Spinal cord (tissue), 10 donors: ENCODE measurements around the gene GRK5. TPM values are rescaled to one million over a fixed set of nuclear protein-coding genes. Genes with fewer than 3 reads are reported as not detected.

Experiments used
- DNase-seq, 6 donors: peaks; one replicate each; pipeline versions ENCODE4 v3.0.0 to v3.0.0-alpha.2; 2013 to 2015; ENCODE audit warnings: low spot score in 6 of 6, low read depth in 4 of 6
- H3K27ac ChIP-seq: one replicate; pipeline ENCODE4 v1.5.1; 2013; ENCODE audit warnings: low read depth, low read length, control low read depth
- H3K27me3 ChIP-seq: one replicate; pipeline ENCODE4 v1.6.1; 2013; ENCODE audit warnings: low read length; ENCODE audit not compliant: control insufficient read depth, insufficient read depth
- H3K36me3 ChIP-seq: one replicate; pipeline ENCODE4 v1.6.1; 2013; ENCODE audit warnings: low read length; ENCODE audit not compliant: control insufficient read depth, insufficient read depth
- H3K4me1 ChIP-seq: one replicate; pipeline ENCODE4 v1.6.1; 2013; ENCODE audit warnings: low read length; ENCODE audit not compliant: control insufficient read depth, insufficient read depth
- H3K4me3 ChIP-seq: one replicate; pipeline ENCODE4 v1.5.1; 2013; ENCODE audit warnings: low read depth, low read length, control low read depth
- H3K9me3 ChIP-seq: one replicate; pipeline ENCODE4 v1.6.1; 2013; ENCODE audit warnings: low read length; ENCODE audit not compliant: control insufficient read depth, insufficient read depth
- WGBS: methylation state at CpG from one replicate; pipeline ENCODE4 v1.1.5; 2013; ENCODE audit warnings: missing lambda C conversion rate; ENCODE audit not compliant: insufficient coverage; 5-methylcytosine and 5-hydroxymethylcytosine counted together
- polyA plus RNA-seq, 2 donors: library from polyadenylated mRNA; unstranded; fragments of 120-200 nt; gene quantifications; one replicate each; pipeline ENCODE4 v1.2.1, GENCODE V29; 2013; ENCODE audit not compliant: insufficient read length in 2 of 2
- total RNA-seq, 2 donors: library from RNA; depleted of rRNA in 1 of 2; stranded (reverse); fragments of 120-200 nt in 1 of 2; fragments of >200 nt in 1 of 2; gene quantifications; one replicate each; pipeline versions ENCODE4 v1.2.3 to v1.2.4, GENCODE V29; 2013 to 2014
- donor health status: healthy.

GRK5 gene
- total and polyA plus RNA-seq, 4 donors = 15.6 to 29.5 (median 25.6) TPM

DNA sequence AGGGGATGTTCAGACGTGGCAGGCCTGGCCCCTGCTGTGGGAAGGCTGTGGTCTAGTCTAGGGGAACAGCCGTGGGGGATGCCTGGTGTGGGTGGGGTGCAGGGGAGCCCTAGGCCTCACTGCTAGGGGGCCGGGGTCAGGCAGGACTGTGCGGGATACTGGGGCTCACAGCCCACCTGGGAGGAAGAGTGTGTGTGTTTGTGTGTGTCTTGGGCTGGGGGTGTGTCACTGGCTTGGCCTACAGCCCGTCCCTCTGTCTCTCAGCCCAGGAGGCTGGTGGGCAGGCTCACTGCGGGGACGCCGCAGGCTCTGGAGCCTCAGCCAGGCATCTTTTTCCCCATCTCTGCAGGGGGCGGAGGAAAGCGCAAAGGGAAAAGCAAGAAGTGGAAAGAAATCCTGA, 118.8 kb downstream of the GRK5 start:
- Histone ChIP-seq H3K27me3 (no peaks in the 10 kb centered on the region), H3K27ac (no peak overlapping the region), H3K4me1 (peaks cover 15% of the 10 kb centered on the region), H3K36me3 (peaks cover 21% of the 10 kb centered on the region), H3K9me3 (no peaks in the 10 kb centered on the region), H3K4me3 (no peak overlapping the region)
- 51% methylated on average over 8 of the region's 10 CpGs for WGBS
- no peak for DNase-seq

DNA sequence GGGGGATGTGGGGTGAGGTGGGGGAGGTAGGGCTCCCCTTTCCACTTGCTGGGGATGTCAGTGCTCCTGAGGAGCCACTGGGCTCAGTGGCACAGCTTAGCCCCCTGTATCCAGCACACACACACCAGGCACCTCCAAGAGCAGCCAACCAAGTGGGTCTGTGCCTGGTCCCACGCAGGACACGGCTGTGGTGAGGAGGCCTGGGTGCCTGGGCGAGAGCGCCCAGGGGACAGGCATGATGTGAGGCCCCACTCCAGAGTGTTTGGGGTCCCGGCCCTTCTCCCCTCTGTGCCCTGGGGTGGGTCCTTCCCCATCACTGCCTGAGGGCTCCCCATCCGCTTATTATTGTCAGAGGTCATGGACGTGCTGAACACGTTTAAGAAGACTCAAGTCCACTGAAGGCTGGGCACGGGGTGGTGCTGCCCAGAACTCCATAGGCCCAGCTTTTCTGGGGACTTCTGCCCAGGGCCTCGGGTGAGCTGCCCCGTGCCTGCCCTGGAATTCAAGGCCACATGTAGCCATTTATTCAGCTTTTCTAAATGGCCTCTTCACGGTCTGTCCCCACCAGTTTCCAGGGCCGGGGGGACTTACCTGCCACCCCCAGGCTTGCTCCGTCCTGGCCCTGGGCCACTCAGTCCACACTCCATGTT, 119.8 kb downstream of the GRK5 start:
- no peaks in the 10 kb centered on the region for H3K9me3 ChIP-seq
- DNase-seq = no peak
- no peaks in the 10 kb centered on the region for H3K27me3 ChIP-seq
- peaks cover 21% of the 10 kb centered on the region for H3K36me3 ChIP-seq
- no peak overlapping the region for H3K27ac ChIP-seq
- peaks cover 19% of the 10 kb centered on the region for H3K4me1 ChIP-seq
- H3K4me3 ChIP-seq = no peak overlapping the region
- 93% methylated on average over 13 of the region's 14 CpGs for WGBS

DNA sequence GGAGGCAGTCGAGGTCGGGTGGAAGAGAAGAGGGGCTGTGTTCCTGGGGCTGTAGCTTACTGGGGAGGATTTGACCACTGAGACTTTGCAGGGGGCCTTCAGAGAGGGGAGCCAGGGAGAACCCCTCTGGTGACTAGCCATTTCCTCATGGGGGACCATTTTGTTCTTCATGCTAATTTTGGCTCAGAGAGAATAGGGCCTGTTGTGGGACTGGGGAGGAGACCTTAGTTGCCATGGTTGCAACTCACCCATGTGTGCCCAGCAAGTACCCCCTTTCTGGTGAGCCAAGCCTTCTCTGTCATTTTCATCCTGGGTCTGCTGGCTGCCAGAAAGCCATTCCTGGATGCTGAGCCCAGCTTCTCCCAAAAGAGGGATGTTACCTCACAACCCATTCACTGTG, 120.9 kb downstream of the GRK5 start:
- H3K9me3 ChIP-seq = no peaks in the 10 kb centered on the region
- DNase-seq = no peak
- H3K27ac ChIP-seq = no peak overlapping the region
- H3K27me3 ChIP-seq = no peaks in the 10 kb centered on the region
- H3K36me3 ChIP-seq = peaks cover 21% of the 10 kb centered on the region
- no peak overlapping the region for H3K4me3 ChIP-seq
- peaks cover 19% of the 10 kb centered on the region for H3K4me1 ChIP-seq
- no CpG with 5 or more reads among the region's 2 CpGs for WGBS

DNA sequence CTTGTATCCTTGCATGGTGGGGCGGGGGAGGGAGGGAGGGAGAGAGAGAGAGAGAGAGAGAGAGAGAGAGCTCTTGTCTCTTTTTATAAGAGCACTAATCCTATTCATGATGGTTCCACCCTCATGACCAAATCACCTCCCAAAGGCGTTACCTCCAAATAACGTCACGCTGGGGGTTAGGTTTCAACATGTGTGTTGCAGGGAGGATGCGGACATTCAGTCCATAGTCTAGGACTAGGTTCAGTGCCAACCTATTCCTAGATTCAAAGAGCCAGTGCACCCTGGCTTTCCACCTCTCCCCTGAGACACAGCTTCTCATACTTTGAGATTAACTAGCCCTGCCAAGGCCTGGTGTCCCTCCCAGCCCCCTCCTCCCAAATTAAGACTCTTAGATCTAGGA, 123.0 kb downstream of the GRK5 start:
- Histone ChIP-seq H3K4me3 (no peak overlapping the region), H3K36me3 (peaks cover 18% of the 10 kb centered on the region), H3K4me1 (peaks cover 32% of the 10 kb centered on the region), H3K27me3 (no peaks in the 10 kb centered on the region), H3K9me3 (no peaks in the 10 kb centered on the region), H3K27ac (no peak overlapping the region)
- 91% methylated on average over 4 of the region's 5 CpGs for WGBS
- DNase-seq = no peak

DNA sequence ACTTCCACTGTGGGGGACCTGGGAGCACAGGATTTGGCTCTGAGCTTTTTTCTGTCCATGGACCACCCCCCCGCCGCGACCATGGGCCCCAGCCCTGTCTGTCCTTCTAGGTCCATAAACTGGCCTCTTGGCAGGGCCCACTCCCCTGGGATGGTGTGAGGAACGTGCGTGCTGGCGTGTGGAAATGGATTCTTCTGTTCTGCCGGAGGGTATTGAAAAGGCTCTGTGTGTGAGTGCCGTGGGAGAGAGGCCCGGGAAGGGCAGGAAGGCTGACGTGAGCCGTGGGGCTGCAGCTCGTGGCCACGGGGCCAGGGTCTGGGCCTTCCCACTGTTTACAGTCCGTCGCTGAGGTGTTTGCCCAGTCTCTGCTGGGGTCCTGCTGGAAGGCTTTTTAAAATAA, 123.7 kb downstream of the GRK5 start:
- DNase-seq = no peak
- no peak overlapping the region for H3K4me3 ChIP-seq
- peaks cover 39% of the 10 kb centered on the region for H3K4me1 ChIP-seq
- no peaks in the 10 kb centered on the region for H3K9me3 ChIP-seq
- no peaks in the 10 kb centered on the region for H3K27me3 ChIP-seq
- H3K27ac ChIP-seq = peak overlapping the region; percentile 15
- WGBS = 47% methylated on average over 15 of the region's 15 CpGs
- H3K36me3 ChIP-seq = peaks cover 17% of the 10 kb centered on the region

DNA sequence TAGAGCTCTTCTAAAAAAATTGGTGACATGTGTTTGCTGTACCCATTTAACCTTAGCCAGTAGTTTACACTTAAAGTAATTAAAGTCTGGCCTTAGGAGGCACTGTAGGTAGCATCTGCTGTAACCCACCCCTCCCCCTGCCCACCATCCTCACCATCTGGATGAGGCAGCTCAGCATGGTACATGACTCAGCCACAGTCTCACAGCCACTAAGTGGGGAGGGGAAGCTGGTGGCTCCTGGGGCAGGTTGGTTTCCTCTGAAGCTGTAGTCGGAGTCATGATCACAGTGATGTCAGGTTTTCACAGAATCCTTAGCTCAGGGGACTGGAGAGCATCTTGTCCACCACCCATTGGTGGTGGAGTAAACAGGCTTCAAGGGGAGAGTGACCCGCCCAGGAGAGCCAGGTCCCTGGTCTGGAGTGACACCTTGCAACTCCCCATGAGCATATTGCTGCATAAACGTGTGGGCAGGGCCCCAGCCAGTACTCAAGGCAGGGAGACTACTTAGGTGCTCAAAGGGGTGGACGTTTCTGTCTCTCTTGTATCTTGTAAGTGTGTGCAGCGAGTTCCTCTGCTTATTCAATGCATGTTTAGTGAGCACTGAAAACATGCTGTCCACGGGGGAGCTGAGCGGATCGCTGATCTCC, 125.9 kb downstream of the GRK5 start:
- no peak for DNase-seq
- no peaks in the 10 kb centered on the region for H3K9me3 ChIP-seq
- WGBS = 90% methylated on average over 8 of the region's 8 CpGs

DNA sequence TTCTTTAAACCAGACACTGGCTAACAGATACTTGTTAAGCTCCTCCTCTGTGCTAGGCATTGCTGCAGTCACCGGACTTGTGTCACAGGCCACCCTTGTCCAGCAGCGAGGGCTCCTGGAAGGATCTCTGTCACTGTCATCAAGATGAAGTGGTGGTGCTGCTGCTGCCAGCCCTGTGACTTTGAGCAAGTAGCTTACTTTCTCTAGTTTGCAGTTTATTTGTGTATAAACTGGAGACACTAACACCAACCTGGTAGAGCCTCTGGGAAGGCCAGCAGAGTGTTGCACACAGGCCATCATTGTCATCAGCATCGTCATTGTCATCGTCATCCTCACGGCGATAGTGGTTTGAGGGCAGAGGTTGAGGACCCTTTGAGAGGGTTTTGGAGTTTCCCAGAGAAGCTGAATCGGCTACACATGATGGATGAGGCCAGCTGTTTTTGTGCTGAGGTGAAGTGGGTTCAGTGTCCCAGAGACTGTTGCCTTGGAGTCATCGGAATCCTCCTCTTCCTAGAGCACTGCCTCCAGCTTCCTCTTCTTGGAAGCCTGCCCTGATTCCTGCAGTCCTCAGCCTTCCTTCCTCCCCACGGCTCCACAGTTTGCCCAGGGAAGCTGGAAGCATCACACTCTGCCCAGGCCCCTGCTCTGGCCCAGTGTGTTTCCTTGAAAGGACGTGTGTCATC, 128.4 kb downstream of the GRK5 start:
- Histone ChIP-seq H3K4me1 (peaks cover 41% of the 10 kb centered on the region), H3K4me3 (no peak overlapping the region), H3K9me3 (no peaks in the 10 kb centered on the region), H3K27ac (peak overlapping the region; percentile 35), H3K27me3 (no peaks in the 10 kb centered on the region), H3K36me3 (peaks cover under 1% of the 10 kb centered on the region)
- 42% methylated on average over 9 of the region's 10 CpGs for WGBS
- peak in 2 of 6 donors; percentile 22 to 61 for DNase-seq

More for the DNA sequence above, 125.9 kb downstream of the GRK5 start:
- peaks cover 41% of the 10 kb centered on the region for H3K4me1 ChIP-seq
- no peaks in the 10 kb centered on the region for H3K27me3 ChIP-seq
- no peak overlapping the region for H3K27ac ChIP-seq
- no peak overlapping the region for H3K4me3 ChIP-seq
- peaks cover 4% of the 10 kb centered on the region for H3K36me3 ChIP-seq

DNA sequence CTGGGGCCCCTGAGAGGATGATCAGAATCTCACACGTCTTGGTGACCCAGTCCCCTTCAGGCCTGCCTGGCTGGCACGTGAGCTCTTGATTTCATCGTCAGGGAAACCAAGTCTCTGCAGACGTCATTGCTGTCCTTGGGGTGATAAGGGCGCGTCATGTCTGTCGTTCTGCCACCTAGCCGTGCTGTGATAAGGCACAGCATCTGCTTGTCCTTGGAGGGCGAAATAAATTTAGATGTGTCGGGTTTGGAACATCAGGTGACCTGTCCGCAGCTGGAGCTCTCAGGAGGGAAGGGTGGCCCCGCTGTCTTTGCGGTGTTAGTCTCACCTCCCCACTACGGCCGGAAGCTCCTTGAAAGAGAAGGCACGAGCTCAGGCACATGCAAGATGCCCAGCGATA, 129.2 kb downstream of the GRK5 start:
- H3K4me3 ChIP-seq = no peak overlapping the region
- H3K4me1 ChIP-seq = peaks cover 34% of the 10 kb centered on the region
- WGBS = 74% methylated on average over 16 of the region's 17 CpGs
- DNase-seq = no peak
- H3K27ac ChIP-seq = no peak overlapping the region
- H3K36me3 ChIP-seq = peaks cover 3% of the 10 kb centered on the region
- H3K27me3 ChIP-seq = no peaks in the 10 kb centered on the region
- no peaks in the 10 kb centered on the region for H3K9me3 ChIP-seq

DNA sequence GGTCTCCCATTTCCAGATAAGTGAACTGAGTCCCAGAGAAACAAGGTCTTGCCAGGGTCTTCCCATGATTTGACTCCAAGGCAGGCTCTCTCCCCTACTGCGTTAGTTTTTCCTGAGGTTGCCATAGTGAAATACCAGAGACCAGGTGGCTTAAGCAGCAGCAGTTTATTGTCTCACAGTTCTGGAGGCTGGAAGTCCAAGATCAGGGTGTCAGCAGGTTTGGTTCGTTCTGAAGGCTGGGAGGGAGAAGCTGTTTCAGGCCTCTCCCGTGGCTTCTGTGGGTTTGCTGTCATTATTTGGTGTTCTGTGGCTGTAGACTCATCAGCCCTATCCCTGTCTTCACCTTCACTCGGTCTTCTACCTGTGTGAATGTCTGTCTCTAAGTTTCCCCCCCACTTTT, 129.9 kb downstream of the GRK5 start:
- Histone ChIP-seq H3K9me3 (no peaks in the 10 kb centered on the region), H3K27ac (no peak overlapping the region), H3K36me3 (peaks cover 3% of the 10 kb centered on the region), H3K4me1 (peaks cover 39% of the 10 kb centered on the region), H3K4me3 (no peak overlapping the region), H3K27me3 (no peaks in the 10 kb centered on the region)
- no peak for DNase-seq
- WGBS = 65% methylated on average over 2 of the region's 4 CpGs
